ENCODE results near the gene RAMACL.

RAMACL gene

DNA sequence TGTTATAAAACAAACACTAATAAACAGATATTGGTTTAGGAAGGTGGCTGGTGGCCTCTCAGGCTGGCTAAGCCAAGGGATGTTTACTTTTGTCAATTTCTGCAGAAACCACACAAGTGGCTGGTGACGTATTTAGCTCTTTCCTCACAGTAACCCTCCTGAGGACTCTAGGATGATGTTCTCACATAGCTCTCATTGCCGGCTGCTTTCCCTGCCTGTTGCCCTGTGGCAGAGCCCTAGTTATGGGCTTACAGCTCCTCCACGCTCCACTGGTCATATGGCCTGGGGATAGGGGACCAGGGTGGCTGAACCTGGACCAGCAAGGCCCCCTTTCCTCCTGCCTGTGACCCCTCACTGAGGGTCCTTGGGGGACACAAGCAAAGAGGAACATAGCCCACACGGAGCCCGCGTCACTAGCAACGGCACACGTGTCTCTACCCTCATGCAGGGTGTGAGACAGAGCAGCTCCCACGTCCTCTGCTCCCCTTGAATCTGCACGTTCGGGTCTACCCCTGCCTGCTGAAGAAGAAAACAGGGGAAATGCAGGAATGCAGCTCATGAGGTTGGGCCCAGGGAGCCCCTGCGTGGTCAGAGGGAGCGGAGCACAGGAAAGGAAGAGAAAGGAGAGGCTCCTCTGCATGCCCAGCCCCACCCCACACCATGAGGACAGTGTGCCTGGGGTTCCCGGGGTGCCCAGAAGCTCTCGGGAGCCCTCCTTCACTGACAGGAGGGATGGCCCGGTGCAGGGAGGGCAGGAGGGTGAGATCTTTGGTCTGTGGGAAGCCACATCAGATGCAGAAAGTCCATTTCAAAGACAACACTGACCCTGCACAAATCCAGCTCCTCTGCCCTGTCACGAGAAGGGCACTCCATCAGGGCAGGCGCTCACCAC, 13.9 kb downstream of the RAMACL start:
- DNase-seq = no peak

GRCh38 chr6:166570929-166571713, 15.4 kb downstream of the RAMACL start:
- no peak for DNase-seq

GRCh38 chr6:166569206-166569605, 17.3 kb downstream of the RAMACL start:
- DNase-seq = no peak

- no peak for DNase-seq
Measured at GRCh38 chr6:166567813-166568212, 18.7 kb downstream of the RAMACL start.

DNA sequence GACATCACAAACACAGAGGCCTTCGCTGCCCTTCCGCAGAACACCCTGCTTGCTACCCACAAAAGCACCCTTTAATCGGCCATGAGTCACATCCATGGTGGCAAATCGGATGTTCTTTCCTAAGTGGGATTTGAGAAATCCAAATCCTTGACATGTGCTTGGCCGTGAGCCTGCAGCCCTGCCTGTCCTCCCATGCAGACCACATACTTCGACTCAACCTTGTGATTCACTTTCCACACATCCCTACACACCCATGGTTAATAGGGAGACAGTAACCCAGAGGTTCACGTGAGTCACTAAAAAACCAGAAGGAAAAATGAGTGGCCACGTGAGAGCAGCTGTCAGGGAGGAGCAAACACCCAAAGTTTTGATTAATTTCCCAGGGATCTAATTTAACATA, 19.4 kb downstream of the RAMACL start:
- no peak for DNase-seq

DNA sequence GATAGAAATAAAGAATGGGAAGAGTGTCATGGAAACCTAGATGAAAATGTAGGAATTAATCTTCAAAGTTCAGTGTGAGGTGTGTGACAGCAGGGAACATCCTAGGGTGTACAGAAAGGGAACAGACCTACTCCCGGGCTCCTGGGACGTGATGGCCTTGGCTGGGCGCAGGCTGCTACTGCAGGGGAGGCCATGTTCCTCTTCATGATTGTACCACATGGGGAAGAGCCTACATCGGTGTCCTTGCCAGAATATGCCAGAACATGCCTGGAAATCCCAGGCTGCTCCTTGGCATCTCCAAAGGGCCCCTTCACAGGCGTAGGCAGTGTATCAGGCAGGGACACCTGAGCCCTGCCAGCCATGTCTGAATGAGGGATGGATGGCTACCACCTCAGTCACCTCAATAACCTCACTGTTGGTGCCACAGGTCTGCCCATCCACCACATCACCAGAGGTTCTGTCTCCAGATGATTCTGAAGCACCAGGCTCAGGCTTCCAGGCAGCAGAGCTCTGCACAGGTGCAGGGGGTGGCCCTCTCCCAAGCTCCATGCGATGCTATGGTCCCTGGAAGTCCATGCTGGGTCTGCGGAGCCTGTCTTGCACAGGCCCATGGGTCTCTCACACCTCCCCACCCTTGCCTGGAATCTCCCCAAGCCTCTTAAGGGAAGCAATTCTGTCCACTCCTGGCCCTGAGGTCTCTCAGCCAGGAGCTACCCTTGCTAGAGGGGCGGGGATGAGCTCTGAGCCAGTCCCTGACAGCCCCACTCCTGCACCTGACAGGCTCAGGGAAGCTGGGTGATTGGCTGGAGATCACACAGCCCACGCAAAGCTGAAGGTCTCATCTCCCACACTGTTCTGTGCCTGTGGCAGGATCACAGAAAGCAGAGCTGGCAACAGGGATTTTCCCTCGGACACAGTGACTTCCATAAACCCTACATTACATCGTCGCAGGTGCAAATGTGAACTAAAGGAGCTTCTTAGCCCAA, 20.2 kb downstream of the RAMACL start:
- no peak for DNase-seq

DNA sequence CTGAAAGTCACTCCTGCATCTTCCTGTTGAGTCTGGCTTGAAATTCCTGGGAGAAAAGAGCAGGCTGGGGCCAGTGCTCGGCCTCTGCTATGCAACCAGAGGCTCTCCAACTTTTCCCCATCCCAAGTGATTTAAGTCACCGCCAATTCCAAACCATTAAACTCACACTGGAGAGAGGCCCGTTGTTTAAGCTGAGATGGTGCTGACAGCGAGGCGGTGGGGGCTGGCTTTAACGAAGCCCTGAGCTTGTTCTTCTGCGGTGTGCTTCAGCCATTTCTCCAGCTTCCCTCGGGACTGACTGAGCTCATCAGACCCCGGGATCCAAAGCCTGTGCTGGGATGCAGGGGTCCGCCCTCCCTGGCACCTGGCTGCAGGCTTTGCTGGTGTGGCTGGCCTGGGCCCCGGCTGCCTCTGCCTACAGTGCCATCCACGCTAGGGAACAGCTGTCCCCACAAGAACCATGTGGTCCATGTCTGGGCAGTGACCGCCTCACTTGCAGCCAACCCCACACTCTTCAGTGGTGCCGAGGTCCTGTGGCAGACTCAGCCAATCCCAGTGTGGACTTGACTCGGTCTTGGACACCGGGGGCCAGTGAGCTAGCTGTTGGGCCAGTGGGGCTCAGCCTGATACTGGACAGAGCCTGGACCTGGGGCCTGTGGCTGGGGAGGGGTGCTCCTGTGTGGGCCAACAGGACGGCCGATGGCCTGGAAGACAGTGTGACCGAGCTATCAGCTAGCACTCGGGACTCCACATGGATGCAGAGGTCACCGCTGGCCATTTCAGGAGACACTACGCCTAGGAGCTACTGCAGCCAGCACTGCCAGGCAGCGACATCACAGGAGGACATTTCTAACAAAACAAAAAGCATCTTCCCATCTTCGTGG, 21.2 kb downstream of the RAMACL start:
- DNase-seq = no peak

DNA sequence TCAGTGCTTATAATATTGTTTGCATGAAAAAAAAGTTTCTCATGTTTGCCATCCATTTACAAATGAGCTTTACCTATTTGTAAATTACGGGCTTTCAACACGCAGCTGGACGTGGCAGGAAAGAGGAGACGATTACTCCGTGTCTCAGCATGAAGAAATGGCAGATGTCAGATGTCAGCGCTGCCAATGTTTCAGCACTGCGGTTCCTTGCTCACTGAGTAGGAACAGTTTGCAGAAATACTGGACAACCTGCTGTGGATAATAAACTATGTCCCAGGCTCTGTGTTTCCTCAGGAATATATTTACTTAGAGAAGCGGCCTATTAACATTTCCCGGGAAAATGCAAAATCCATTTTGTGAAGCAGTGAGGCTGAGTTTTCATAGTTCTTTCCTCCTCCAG, 22.7 kb downstream of the RAMACL start:
- no peak for DNase-seq

- DNase-seq = no peak
Measured at GRCh38 chr6:166563200-166563599, 23.3 kb downstream of the RAMACL start.

DNA sequence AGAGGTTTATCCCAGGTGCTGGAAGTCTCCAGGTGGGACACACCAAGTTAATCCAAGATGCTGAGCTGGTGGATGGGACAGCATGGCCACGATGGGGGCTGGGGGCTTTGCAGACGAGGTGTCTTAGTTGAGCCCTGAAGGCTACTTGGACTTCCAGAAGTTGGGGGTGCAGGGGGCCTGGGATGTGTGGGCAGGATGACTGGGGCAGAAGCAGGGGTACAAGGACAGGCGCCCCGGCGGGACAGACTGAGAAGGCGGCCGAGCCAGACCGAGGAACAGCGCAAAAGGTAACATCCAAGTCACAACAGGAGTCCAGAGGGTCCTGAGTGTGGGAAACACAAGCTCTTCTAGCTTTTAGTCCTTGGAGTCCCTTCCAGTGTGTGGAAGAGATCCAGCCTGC, 23.8 kb downstream of the RAMACL start:
- DNase-seq = no peak

DNA sequence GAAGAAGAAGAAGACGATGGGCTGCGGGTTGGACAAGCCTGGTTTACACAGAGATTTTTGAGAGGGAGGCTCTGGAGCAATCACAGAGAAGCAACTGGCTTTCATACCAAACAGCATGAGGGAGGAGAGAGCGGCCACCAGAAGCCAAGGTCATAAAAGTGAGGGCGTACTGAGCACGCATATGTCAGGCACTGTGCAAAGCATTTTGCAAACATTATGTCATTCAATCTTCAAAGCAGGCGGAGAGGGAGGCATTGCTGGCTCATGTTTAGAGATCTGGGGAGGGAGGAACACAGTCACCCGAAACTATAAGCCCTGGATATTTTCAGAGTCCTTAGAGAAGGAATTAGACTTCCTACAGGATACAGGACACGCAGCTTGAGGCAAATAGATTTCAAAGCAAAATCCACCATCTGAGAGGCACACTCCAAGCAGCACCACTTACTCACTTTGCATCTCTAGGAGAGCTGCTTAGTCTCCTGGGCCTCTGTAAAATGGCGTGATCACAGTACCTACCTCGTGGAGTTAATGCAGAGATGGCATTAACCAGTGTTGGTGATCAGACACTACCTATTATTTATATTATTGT, 24.6 kb downstream of the RAMACL start:
- DNase-seq = no peak

DNA sequence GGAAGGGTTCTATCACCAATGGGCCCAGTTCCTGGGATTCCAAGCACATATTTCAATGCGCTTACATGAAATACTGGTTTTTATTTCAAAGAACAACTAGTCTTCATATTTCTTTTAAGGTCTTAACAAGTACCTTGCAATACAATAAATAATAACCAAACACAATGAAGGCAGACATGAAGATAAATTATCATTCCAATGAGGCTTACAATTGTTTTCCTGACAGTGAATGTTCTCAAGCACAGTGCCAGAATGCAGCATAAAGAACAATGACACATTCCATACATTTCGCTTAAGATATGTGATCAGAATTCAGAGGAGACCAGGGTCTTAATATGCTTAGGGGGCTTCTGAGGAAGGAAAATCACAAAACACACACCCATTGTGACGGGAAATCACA, 26.3 kb downstream of the RAMACL start:
- DNase-seq = no peak

DNA sequence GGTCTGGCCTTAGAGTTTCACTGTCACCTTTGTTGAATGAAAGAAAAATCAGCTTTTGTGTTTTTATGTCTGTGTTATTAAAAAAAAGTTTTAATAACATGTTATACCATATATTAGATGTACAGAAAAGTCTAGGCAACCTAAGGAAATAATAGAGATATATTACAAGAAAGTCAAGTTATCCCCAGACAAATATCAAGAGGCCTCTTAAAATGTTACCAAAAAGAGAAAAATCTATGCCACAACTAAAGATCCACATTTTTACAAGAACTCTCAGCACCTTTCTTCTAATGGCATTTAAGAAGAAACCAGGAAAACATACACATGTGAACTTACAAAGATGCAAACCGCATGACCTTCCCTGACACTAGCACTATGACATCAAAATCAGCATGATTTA, 26.8 kb downstream of the RAMACL start:
- DNase-seq = no peak

DNA sequence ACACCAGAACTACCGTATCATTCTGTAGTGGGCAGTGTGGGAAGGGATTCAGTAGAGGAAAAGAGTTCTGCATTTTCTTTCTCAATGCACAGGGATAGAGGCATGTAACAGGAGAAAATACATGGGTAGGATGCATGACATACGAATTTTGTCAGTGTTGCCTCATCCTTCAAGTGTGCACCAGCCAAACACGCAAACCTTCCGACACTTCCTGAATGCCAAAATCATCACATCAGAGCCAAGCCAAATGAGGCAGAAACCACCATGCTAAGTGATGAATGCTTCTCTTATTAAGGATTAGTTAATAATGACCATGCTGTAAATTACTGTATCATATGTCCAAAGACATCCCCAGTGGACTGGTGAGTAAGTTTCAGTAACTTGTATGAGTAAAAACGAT, 27.3 kb downstream of the RAMACL start:
- DNase-seq = no peak

- DNase-seq = no peak
Measured at GRCh38 chr6:166558156-166559005, 28.1 kb downstream of the RAMACL start.

GRCh38 chr6:166556863-166557322, 29.6 kb downstream of the RAMACL start:
- DNase-seq = no peak

- no peak for DNase-seq
Measured at GRCh38 chr6:166556336-166556735, 30.1 kb downstream of the RAMACL start.

DNA sequence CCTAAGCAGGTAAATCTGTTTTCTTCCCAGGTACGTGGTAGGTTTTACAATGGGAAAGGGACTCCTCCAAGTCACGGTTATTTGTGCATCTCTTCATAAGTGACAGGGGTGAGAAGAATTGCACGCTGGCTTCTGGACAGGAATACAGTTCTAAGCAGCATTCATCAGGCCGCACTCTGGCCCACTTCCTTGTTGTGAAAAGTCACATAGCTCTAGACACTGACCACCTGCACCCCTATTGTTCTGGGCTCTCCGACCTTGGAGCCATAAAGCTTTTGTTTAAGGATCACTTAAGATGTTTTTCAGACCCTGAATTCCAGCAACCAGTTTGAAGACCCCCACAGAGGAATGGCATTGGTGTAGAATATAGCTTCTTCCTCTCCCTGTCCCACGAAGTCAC, 31.4 kb downstream of the RAMACL start:
- DNase-seq = no peak

- no peak for DNase-seq
Measured at GRCh38 chr6:166554316-166554715, 32.2 kb downstream of the RAMACL start.

DNA sequence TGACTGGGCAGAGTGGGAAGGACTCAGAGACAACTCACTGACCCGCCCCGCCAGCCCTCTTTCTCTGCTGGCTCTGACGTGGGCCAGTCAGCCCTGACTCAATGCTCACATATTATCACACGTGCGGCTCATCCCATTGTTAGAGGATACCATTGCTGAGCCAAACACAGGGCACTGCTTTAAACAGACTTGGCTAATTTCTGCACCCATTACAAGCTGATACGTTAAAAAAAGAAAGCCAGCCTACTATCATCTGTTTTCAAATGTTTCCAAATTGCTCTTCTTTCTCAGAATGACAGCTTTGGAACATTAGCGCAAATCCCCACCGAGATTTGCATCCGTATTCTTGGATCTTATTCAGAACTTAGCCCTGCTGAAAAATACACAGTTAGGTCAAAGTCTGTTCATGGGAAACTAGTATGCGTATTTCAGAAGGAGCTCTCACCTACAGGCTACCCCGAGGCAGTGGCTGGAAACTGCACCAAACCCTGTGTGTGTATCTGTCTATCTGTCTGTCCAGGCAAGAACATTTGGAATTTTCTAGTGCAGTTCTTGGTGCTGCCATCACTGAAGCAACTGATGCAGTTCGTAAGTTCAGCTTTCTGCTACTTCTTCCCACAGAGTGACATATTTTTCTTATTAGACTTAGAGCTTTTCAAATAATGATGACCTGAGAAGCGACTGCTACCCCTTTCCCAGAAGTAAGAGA, 32.8 kb downstream of the RAMACL start:
- DNase-seq = no peak

All from NCI-H1436 (cell line).